ENCODE measurements around the gene GPD2. TPM values are rescaled to one million over a fixed set of nuclear protein-coding genes. Genes with fewer than 3 reads are reported as not detected.
"Not testable (repeated sequence)": the region's sequence is repeated elsewhere in the genome, so short reads cannot be mapped to it uniquely, and the experiment has no call there.

Gene GPD2
- total RNA-seq, 6 experiments from 2014 or later = 44.4 to 69.8 (median 55.7) TPM

DNA sequence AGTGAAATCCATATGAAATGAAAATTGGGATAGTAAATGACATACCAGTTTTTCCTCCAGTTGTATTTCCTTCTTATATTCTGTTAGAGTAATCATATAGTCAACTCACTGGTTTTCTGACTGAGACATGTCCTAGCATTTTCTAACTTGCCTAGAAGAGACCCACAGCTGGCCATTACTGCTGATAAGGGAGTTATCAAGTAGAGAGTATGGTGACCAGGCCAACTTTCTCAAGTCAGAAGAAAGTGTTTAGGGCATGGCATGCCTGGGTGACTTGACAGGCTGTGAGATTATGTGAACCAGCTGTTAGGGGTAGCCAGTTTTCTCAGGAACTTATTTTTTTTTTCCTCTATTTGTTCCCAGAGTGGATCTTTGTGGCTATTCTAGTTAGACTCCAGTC lies 81.2 kb downstream of the GPD2 start:
- H3K27me3 Mint-ChIP-seq (ENCODE audit: insufficient read depth) = no peaks in the 10 kb centered on the region
- no peak overlapping the region for H3K4me3 Mint-ChIP-seq
- H3K27ac Mint-ChIP-seq = no peak overlapping the region
- DNase-seq = no peak
- TF ChIP-seq, protein P1, sequence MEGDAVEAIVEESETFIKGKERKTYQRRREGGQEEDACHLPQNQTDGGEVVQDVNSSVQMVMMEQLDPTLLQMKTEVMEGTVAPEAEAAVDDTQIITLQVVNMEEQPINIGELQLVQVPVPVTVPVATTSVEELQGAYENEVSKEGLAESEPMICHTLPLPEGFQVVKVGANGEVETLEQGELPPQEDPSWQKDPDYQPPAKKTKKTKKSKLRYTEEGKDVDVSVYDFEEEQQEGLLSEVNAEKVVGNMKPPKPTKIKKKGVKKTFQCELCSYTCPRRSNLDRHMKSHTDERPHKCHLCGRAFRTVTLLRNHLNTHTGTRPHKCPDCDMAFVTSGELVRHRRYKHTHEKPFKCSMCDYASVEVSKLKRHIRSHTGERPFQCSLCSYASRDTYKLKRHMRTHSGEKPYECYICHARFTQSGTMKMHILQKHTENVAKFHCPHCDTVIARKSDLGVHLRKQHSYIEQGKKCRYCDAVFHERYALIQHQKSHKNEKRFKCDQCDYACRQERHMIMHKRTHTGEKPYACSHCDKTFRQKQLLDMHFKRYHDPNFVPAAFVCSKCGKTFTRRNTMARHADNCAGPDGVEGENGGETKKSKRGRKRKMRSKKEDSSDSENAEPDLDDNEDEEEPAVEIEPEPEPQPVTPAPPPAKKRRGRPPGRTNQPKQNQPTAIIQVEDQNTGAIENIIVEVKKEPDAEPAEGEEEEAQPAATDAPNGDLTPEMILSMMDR (IDR thresholded peaks at IDR 0.05) = no peak
- H3K9me3 Mint-ChIP-seq = no peaks in the 10 kb centered on the region
- peaks cover 1% of the 10 kb centered on the region; the same call in 1 of the 2 replicates for H3K4me1 Mint-ChIP-seq (ENCODE audit: low read depth)
- H3K36me3 Mint-ChIP-seq (ENCODE audit: low read depth) = peaks cover 18% of the 10 kb centered on the region

DNA sequence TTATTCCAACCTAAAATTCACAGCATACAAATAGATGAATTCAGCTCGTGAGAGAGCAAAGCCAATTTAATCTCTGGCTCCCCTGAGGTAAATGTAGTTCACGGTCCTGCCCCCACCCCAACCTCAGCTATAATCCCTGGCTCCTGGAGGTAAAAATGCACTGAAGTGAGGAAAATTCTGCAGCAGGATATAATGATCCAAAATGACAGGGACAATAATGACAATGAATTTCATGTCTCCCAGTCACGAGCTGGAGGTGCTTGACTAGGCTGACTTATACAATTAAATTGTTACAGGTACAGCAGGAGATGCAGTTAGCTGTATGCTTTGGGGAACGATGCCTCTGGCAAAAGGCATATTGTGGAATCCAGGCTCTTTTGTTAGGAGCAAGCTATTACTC lies 82.0 kb downstream of the GPD2 start:
- no peak for DNase-seq
- no peaks in the 10 kb centered on the region for H3K9me3 Mint-ChIP-seq
- H3K27ac Mint-ChIP-seq = no peak overlapping the region
- peaks cover 1% of the 10 kb centered on the region; the same call in 1 of the 2 replicates for H3K27me3 Mint-ChIP-seq (ENCODE audit: insufficient read depth)
- TF ChIP-seq, protein P1 (IDR thresholded peaks at IDR 0.05) = no peak
- H3K4me1 Mint-ChIP-seq (ENCODE audit: low read depth) = no peaks in the 10 kb centered on the region
- peaks cover 18% of the 10 kb centered on the region for H3K36me3 Mint-ChIP-seq (ENCODE audit: low read depth)
- H3K4me3 Mint-ChIP-seq = no peak overlapping the region

DNA sequence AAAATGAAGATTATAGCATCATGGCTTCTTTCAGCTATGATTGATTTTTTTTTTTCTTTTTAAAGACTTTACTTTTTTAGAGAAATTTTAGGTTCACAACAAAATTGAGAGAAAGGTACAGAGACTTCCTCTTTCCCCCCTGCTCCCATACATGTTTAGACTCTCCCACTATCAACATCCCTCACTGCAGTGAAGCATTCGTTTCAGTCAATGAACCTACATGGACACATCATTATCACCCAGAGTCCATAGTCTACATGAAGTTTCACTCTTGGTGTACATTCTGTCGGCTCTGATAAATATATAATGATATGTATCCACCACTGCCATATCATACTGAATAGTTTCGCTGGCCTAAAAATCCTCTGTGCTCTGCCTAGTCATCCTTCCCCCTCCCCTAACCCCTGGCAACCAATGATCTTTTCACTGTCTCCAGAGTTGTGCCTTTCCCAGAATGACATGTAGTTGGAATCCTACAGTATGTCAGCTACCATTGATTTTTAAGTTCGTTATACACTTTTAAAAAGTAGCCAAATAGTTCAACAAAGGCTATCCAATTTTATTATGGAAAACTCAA lies 86.8 kb downstream of the GPD2 start:
- H3K36me3 Mint-ChIP-seq (ENCODE audit: low read depth) = peaks cover 14% of the 10 kb centered on the region
- no peak overlapping the region for H3K27ac Mint-ChIP-seq
- H3K4me3 Mint-ChIP-seq = no peak overlapping the region
- TF ChIP-seq, protein P1 (IDR thresholded peaks at IDR 0.05) = no peak
- peaks cover 1% of the 10 kb centered on the region; the same call in 1 of the 2 replicates for H3K27me3 Mint-ChIP-seq (ENCODE audit: insufficient read depth)
- DNase-seq = no peak
- H3K9me3 Mint-ChIP-seq = no peaks in the 10 kb centered on the region
- no peaks in the 10 kb centered on the region for H3K4me1 Mint-ChIP-seq (ENCODE audit: low read depth)

DNA sequence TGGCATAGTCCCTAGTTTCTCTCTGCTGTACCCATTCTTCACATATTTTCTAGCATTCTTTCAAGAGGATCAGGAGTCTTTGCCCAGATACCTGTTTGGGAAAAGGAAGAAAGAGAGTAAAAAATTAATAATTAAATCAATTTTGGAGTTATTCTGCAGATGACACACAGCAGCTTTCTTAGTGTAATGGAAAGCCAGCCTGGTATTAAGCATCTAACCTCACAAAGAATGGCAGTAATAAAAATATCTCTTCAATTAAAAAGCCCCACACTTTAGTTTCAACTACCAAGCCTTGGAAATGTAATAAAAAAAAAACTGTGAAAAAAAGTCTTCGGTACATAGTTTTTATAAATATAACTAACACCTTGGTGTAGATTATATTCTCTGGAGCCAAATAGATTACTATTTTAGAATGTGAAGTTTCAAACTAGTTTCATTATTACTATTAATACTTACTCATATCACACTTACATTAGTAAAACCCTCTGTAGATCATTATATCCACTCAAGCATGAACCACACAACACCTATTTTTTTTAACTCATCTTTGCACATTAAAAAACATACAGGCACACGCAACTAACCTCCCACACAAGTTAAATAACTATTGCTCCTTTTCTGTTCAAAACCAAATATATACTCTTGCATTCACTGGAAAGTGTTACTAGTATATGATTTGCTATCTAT lies 90.9 kb downstream of the GPD2 start:
- peaks cover 4% of the 10 kb centered on the region; the same call in 1 of the 2 replicates for H3K36me3 Mint-ChIP-seq (ENCODE audit: low read depth)

DNA sequence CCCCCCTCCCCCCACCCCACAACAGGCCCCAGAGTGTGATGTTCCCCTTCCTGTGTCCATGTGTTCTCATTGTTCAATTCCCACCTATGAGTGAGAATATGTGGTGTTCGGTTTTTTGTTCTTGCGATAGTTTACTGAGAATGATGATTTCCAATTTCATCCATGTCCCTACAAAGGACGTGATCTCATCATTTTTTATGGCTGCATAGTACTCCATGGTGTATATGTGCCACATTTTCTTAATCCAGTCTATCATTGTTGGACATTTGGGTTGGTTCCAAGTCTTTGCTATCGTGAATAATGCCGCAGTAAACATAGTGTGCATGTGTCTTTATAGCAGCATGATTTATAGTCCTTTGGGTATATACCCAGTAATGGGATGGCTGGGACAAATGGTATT lies 92.4 kb downstream of the GPD2 start:
- not testable (repeated sequence) for H3K27ac Mint-ChIP-seq; H3K36me3 Mint-ChIP-seq (ENCODE audit: low read depth); DNase-seq; H3K9me3 Mint-ChIP-seq; H3K27me3 Mint-ChIP-seq (ENCODE audit: insufficient read depth); H3K4me3 Mint-ChIP-seq; H3K4me1 Mint-ChIP-seq (ENCODE audit: low read depth)

More for the DNA sequence above, 90.9 kb downstream of the GPD2 start:
- H3K9me3 Mint-ChIP-seq = no peaks in the 10 kb centered on the region
- H3K4me3 Mint-ChIP-seq = no peak overlapping the region
- H3K27ac Mint-ChIP-seq = no peak overlapping the region
- TF ChIP-seq, protein P1 (IDR thresholded peaks at IDR 0.05) = no peak
- H3K4me1 Mint-ChIP-seq (ENCODE audit: low read depth) = no peaks in the 10 kb centered on the region
- no peak for DNase-seq
- peaks cover 1% of the 10 kb centered on the region; the same call in 1 of the 2 replicates for H3K27me3 Mint-ChIP-seq (ENCODE audit: insufficient read depth)

DNA sequence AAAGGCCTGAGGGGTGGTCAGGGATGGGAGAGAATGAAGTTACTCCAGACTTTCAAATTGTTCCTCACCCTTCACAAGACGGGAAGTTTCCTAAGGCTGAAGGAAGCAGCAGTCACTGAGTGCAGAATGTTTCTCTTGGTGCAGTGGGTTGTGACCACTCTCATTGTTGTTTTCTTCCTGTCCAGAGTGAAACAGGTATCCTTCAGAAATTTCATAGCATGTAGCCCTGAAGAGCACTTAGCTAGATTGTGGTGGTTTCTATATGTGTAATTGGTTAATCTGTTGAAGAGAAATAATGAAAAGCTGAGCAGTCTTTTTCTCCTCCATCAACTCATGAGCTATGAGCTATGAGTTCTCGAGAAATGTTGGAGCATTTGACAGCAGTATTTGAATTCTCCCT lies 96.8 kb downstream of the GPD2 start:
- DNase-seq = no peak
- Mint-ChIP-seq H3K27ac (no peak overlapping the region), H3K4me3 (no peak overlapping the region), H3K27me3 (ENCODE audit: insufficient read depth) (peaks cover 3% of the 10 kb centered on the region; the same call in 1 of the 2 replicates), H3K9me3 (no peaks in the 10 kb centered on the region), H3K36me3 (ENCODE audit: low read depth) (0 out of 2 replicates have a peak, but pooled peaks cover 5% of the 10 kb centered on the region), H3K4me1 (ENCODE audit: low read depth) (peaks cover 30% of the 10 kb centered on the region)
- TF ChIP-seq, protein P1 (IDR thresholded peaks at IDR 0.05) = no peak

Data from HFFc6 (cell line).